ENCODE measurements around the gene DMWD. TPM values are rescaled to one million over a fixed set of nuclear protein-coding genes. Genes with fewer than 3 reads are reported as not detected.

The DMWD gene
- total RNA-seq, 1 experiment from 2014 or later = 34.9 TPM

GRCh38 chr19:45781214-45782161 lies 11.2 kb downstream of the DMWD start:
- Histone ChIP-seq H3F3A (ENCODE audit: low read length, unreplicated experiment) (no peaks in the 10 kb centered on the region), H3K36me3 (ENCODE audit: low read depth, low read length) (no peaks in the 10 kb centered on the region), H3K4me3 (ENCODE audit: low read length) (no peak overlapping the region; the same call in 1 of the 2 replicates), H3K27me3 (ENCODE audit: low read length) (no peaks in the 10 kb centered on the region), H3K27ac (ENCODE audit: low read length) (peak overlapping the region; percentile 40; the same call in 1 of the 2 replicates), H3K9me2 (replicated peaks; ENCODE audit: low read length) (no peaks in the 10 kb centered on the region), H3K9ac (ENCODE audit: low read length) (no peak overlapping the region), H2AFZ (ENCODE audit: low read length) (no peak overlapping the region), H4K20me1 (ENCODE audit: low read length) (no peaks in the 10 kb centered on the region), H3K9me3 (ENCODE audit: low read length) (no peaks in the 10 kb centered on the region), H3K4me1 (ENCODE audit: insufficient read depth, low read length) (peaks cover 49% of the 10 kb centered on the region), H3K79me2 (ENCODE audit: low read length) (no peaks in the 10 kb centered on the region), H3K4me2 (ENCODE audit: low read length) (peak overlapping the region; percentile 72)
- ATAC-seq (peak; percentile 37), DNase-seq (peak; percentile 71)
- ChIA-PET POLR2A (ENCODE audit: unreplicated experiment) (no interaction called here), CTCF (interaction anchor here (0.6 to 1.3 kb wide), 3 partner anchors 12 to 35 kb away, joined by 3 to 7 read pairs (median 4); partner anchors contain the start of gene SIX5)
- TF ChIP-seq EZH2phosphoT487 (IDR thresholded peaks at IDR 0.05; ENCODE audit: borderline replicate concordance, low read length) (no peak), CTCF (conservative IDR thresholded peaks at IDR 0.05; ENCODE audit: low read depth, low read length) (no peak), EZH2 (IDR thresholded peaks at IDR 0.05; ENCODE audit: low read length, unreplicated experiment) (no peak)
- intact Hi-C loops (cut with micrococcal nuclease) = no loop called here
- BruUV-seq (replicated peaks) = no TSS peak

- TF ChIP-seq EZH2 (IDR thresholded peaks at IDR 0.05; ENCODE audit: low read length, unreplicated experiment) (no peak), CTCF (conservative IDR thresholded peaks at IDR 0.05; ENCODE audit: low read depth, low read length) (no peak), EZH2phosphoT487 (IDR thresholded peaks at IDR 0.05; ENCODE audit: borderline replicate concordance, low read length) (no peak)
- no peaks in the 10 kb centered on the region for H3F3A ChIP-seq (ENCODE audit: low read length, unreplicated experiment)
- H3K9ac ChIP-seq (ENCODE audit: low read length) = no peak overlapping the region
- no peak overlapping the region for H3K4me3 ChIP-seq (ENCODE audit: low read length)
- ChIA-PET CTCF (interaction anchor here (1.3 kb wide), 1 partner anchor 12 kb away, joined by 4 read pairs; the partner anchor contains the start of gene SIX5), POLR2A (ENCODE audit: unreplicated experiment) (no interaction called here)
- no peaks in the 10 kb centered on the region for H3K79me2 ChIP-seq (ENCODE audit: low read length)
- peak overlapping the region; percentile 72 for H3K4me2 ChIP-seq (ENCODE audit: low read length)
- DNase-seq = no peak
- no peak for ATAC-seq
- intact Hi-C loops (cut with micrococcal nuclease) = no loop called here
- H2AFZ ChIP-seq (ENCODE audit: low read length) = no peak overlapping the region
- H3K27me3 ChIP-seq (ENCODE audit: low read length) = no peaks in the 10 kb centered on the region
- H3K4me1 ChIP-seq (ENCODE audit: insufficient read depth, low read length) = peaks cover 49% of the 10 kb centered on the region
- no peaks in the 10 kb centered on the region for H3K9me3 ChIP-seq (ENCODE audit: low read length)
- no TSS peak for BruUV-seq (replicated peaks)
- peak overlapping the region; percentile 40; the same call in 1 of the 2 replicates for H3K27ac ChIP-seq (ENCODE audit: low read length)
- no peaks in the 10 kb centered on the region for H3K9me2 ChIP-seq (replicated peaks; ENCODE audit: low read length)
- H4K20me1 ChIP-seq (ENCODE audit: low read length) = no peaks in the 10 kb centered on the region
- no peaks in the 10 kb centered on the region for H3K36me3 ChIP-seq (ENCODE audit: low read depth, low read length)
Observed at GRCh38 chr19:45780448-45781213, 12.0 kb downstream of the DMWD start.
